ENCODE data around the gene NR4A1. TPM values are rescaled to one million over a fixed set of nuclear protein-coding genes. Genes with fewer than 3 reads are reported as not detected.

The NR4A1 gene
- total RNA-seq, 2 donors from 2014 or later, result 112 to 468 TPM

GRCh38 chr12:52086366-52086765, 35.1 kb downstream of the NR4A1 start:
- H3K4me3 ChIP-seq, result no peak overlapping the region
- ATAC-seq (ENCODE audit: insufficient number of reproducible peaks, low FRiP score, low read depth), result no peak
- H3K27ac ChIP-seq, result no peak overlapping the region
- H3K27me3 ChIP-seq (replicated peaks; ENCODE audit: insufficient read depth), result no peaks in the 10 kb centered on the region
- TF ChIP-seq CTCF (IDR thresholded peaks at IDR 0.05), result no peak
- H3K36me3 ChIP-seq, result no peaks in the 10 kb centered on the region
- H3K9me3 ChIP-seq, result no peaks in the 10 kb centered on the region
- H3K4me1 ChIP-seq (ENCODE audit: control insufficient read depth in 1 of 2, low read depth in 2 of 2), result peaks cover 7 to 10% of the 10 kb centered on the region in 2 donors
- DNase-seq (ENCODE audit: low spot score), result no peak

- H3K9me3 ChIP-seq, result no peaks in the 10 kb centered on the region
- no peak overlapping the region for H3K4me3 ChIP-seq
- no peak for DNase-seq (ENCODE audit: low spot score)
- no peak overlapping the region for H3K27ac ChIP-seq
- no peaks in the 10 kb centered on the region for H3K36me3 ChIP-seq
- TF ChIP-seq CTCF (IDR thresholded peaks at IDR 0.05), result no peak
- no peak for ATAC-seq (ENCODE audit: insufficient number of reproducible peaks, low FRiP score, low read depth)
- H3K27me3 ChIP-seq (replicated peaks; ENCODE audit: insufficient read depth), result no peaks in the 10 kb centered on the region
- H3K4me1 ChIP-seq (ENCODE audit: control insufficient read depth in 1 of 2, low read depth in 2 of 2), result peaks cover 0 to 1% of the 10 kb centered on the region in 2 donors
Observed at GRCh38 chr12:52086944-52087835, 35.9 kb downstream of the NR4A1 start.

GRCh38 chr12:52087961-52088820, 36.9 kb downstream of the NR4A1 start:
- Histone ChIP-seq H3K4me1 (ENCODE audit: control insufficient read depth in 1 of 2, low read depth in 2 of 2) (no peaks in the 10 kb centered on the region), H3K9me3 (no peaks in the 10 kb centered on the region), H3K27me3 (replicated peaks; ENCODE audit: insufficient read depth) (no peaks in the 10 kb centered on the region), H3K36me3 (no peaks in the 10 kb centered on the region), H3K27ac (no peak overlapping the region), H3K4me3 (no peak overlapping the region)
- no peak for TF ChIP-seq CTCF (IDR thresholded peaks at IDR 0.05)
- DNase-seq (ENCODE audit: low spot score) (no peak), ATAC-seq (ENCODE audit: insufficient number of reproducible peaks, low FRiP score, low read depth) (no peak)

GRCh38 chr12:52089491-52089890, 38.2 kb downstream of the NR4A1 start:
- H3K4me1 ChIP-seq (ENCODE audit: control insufficient read depth in 1 of 2, low read depth in 2 of 2), result no peaks in the 10 kb centered on the region
- H3K27ac ChIP-seq, result no peak overlapping the region
- H3K27me3 ChIP-seq (replicated peaks; ENCODE audit: insufficient read depth), result no peaks in the 10 kb centered on the region
- no peak for TF ChIP-seq CTCF (IDR thresholded peaks at IDR 0.05)
- DNase-seq (ENCODE audit: low spot score), result no peak
- H3K9me3 ChIP-seq, result no peaks in the 10 kb centered on the region
- no peak for ATAC-seq (ENCODE audit: insufficient number of reproducible peaks, low FRiP score, low read depth)
- H3K4me3 ChIP-seq, result no peak overlapping the region
- H3K36me3 ChIP-seq, result no peaks in the 10 kb centered on the region

- Histone ChIP-seq H3K27ac (no peak overlapping the region), H3K4me3 (no peak overlapping the region), H3K4me1 (ENCODE audit: control insufficient read depth in 1 of 2, low read depth in 2 of 2) (no peaks in the 10 kb centered on the region), H3K9me3 (no peaks in the 10 kb centered on the region), H3K27me3 (replicated peaks; ENCODE audit: insufficient read depth) (no peaks in the 10 kb centered on the region), H3K36me3 (no peaks in the 10 kb centered on the region)
- no peak for TF ChIP-seq CTCF (IDR thresholded peaks at IDR 0.05)
- no peak for ATAC-seq (ENCODE audit: insufficient number of reproducible peaks, low FRiP score, low read depth)
- DNase-seq (ENCODE audit: low spot score), result no peak
Observed at GRCh38 chr12:52090291-52090690, 39.0 kb downstream of the NR4A1 start.

Measured in thoracic aorta (tissue), 2 donors.